HEK293T (cell line): Measurements from ENCODE around the gene MAGEH1.
"Not testable (repeated sequence)": the region's sequence is repeated elsewhere in the genome, so short reads cannot be mapped to it uniquely, and the experiment has no call there.

ENCODE experiments used
- CTCF ChIA-PET: fragments of 350-600 bp; formaldehyde crosslinking; extraction: SDS; loops from one replicate; lab custom pipeline; 2021; ENCODE audit warnings: antibody characterized with exemption, inconsistent platforms; lab: Yijun Ruan, JAX
- POLR2A ChIA-PET: fragments of 350-600 bp; formaldehyde crosslinking; extraction: SDS; loops from one replicate; lab custom pipeline; 2020; ENCODE audit warnings: antibody characterized with exemption, inconsistent platforms; lab: Yijun Ruan, JAX
- DNase-seq: peaks from one replicate; pipeline ENCODE4 v3.0.0; 2012; ENCODE audit warnings: mixed read lengths; ENCODE audit errors: extremely low spot score
- ARNT ChIP-seq: fragments of 450-650 bp; IDR thresholded peaks from 2 replicates; pipeline ENCODE4 v1.6.1; 2017; ENCODE audit warnings: mild to moderate bottlenecking
- BHLHE40 ChIP-seq: fragments of 450-650 bp; IDR thresholded peaks from 2 replicates; pipeline ENCODE4 v1.6.1; 2016; ENCODE audit warnings: mild to moderate bottlenecking, moderate library complexity, borderline replicate concordance
- CTBP1 ChIP-seq: fragments of 450-650 bp; IDR thresholded peaks from 2 replicates; pipeline ENCODE4 v1.6.1; 2016; ENCODE audit warnings: borderline replicate concordance
- ELF4 ChIP-seq: fragments of 450-650 bp; IDR thresholded peaks from 2 replicates; pipeline ENCODE4 v1.6.1; 2017; ENCODE audit warnings: antibody characterized with exemption
- FOXA1 ChIP-seq: fragments of 450-650 bp; IDR thresholded peaks from 2 replicates; pipeline ENCODE4 v1.6.1; 2016; ENCODE audit warnings: mild to moderate bottlenecking
- FOXK2 ChIP-seq: fragments of 450-650 bp; IDR thresholded peaks from 2 replicates; pipeline ENCODE4 v1.6.1; 2016; ENCODE audit warnings: mild to moderate bottlenecking
- FOXM1 ChIP-seq: fragments of 450-650 bp; IDR thresholded peaks from 2 replicates; pipeline ENCODE4 v1.6.1; 2017; ENCODE audit warnings: mild to moderate bottlenecking, borderline replicate concordance
- HDGF ChIP-seq: fragments of 450-650 bp; IDR thresholded peaks from 2 replicates; pipeline ENCODE4 v1.6.1; 2017; ENCODE audit warnings: antibody characterized with exemption, borderline replicate concordance
- L3MBTL2 ChIP-seq: fragments of 450-650 bp; conservative IDR thresholded peaks from 2 replicates; pipeline ENCODE4 v1.6.1; 2016; ENCODE audit warnings: mild to moderate bottlenecking
- LEF1 ChIP-seq: fragments of 450-650 bp; IDR thresholded peaks from 2 replicates; pipeline ENCODE4 v1.6.1; 2017; ENCODE audit warnings: mild to moderate bottlenecking, borderline replicate concordance
- NFRKB ChIP-seq: fragments of 450-650 bp; IDR thresholded peaks from 2 replicates; pipeline ENCODE4 v1.6.1; 2016; ENCODE audit warnings: mild to moderate bottlenecking, moderate library complexity
- SP1 ChIP-seq: fragments of 450-650 bp; IDR thresholded peaks from 2 replicates; pipeline ENCODE4 v1.6.1; 2017
- SUZ12 ChIP-seq: fragments of 450-650 bp; IDR thresholded peaks from 2 replicates; pipeline ENCODE4 v1.6.1; 2016; ENCODE audit warnings: mild to moderate bottlenecking
- TARDBP ChIP-seq: fragments of 450-650 bp; IDR thresholded peaks from 2 replicates; pipeline ENCODE4 v1.6.1; 2016
- ZNF384 ChIP-seq: fragments of 450-650 bp; IDR thresholded peaks from 2 replicates; pipeline ENCODE4 v1.6.1; 2016
- TF ChIP-seq, protein P1 (sequence below): fragments of 450-650 bp; IDR thresholded peaks from 2 replicates; pipeline ENCODE4 v1.6.1; 2016

MAGEH1 gene

DNA sequence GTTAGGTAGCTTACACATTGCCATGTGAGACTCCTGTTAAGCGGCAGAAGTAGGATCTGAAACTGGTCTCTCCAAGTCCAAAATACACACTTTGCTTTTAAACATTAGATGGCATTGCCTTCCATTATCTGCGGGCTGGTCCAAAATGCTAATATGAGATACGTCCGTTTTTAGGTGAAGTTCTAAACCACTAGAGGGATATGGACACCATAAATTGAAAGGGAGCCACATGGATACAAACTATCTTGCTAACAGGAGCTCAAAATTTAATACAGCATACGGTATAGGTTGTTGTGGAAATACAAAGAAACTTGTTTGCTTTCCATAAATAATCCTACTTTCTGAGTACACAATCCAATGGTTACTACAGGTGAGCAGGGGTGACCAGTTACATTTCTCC lies 13.9 kb downstream of the MAGEH1 start:
- CTCF ChIA-PET, DNase-seq, POLR2A ChIA-PET: not testable (repeated sequence)

DNA sequence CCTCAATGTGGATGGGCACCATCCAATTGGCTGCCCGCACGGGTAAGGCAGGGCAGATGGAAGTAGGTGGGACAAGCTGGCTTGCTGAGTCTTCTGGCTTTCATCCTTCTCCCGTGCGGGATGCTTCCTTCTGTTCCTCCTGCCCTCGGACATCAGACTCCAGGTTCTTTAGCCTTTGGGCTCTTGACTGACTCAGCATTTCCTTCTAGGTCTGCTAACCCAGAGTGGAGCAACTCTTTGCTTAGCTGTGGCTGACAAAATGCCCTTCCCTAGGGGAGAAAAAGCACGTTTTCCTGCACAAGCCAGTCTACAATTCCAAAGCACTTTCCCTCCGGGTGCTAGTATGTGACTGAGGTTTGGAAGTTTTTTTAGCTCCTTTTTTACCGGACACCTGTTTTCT lies 28.0 kb downstream of the MAGEH1 start:
- DNase-seq, CTCF ChIA-PET, POLR2A ChIA-PET: not testable (repeated sequence)

DNA sequence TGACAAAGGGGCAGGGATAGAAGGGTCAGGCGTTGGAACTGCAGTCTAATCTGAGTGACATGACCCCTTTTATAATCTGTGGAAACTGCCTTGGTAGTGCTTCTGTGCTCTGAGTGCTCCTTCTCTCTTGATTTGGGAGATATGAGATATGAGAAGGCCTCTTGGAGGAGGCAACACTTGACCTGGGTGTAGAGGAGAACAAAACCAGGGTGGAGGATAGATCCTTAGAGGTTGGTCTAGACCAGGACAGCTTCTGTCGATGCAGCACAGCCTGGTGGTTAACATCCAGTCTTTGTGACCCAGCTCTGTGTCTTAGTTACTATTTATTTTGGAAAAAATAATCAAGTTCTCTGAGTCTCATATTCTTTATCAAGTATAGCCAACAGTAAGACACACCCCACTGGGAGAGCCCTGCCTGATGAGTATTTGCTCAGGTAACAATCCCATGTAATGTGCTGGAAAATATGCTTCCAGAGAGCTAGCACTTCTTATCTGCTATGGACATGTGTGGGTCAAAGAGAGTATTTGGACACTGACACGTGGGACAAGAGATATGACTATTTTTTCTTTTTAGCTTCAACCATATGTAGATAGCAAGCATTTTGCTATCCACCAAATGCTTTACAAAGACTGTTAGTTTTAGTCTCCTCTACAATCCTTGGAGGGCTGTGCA lies 28.6 kb downstream of the MAGEH1 start:
- no peak for TF ChIP-seq SUZ12
- TF ChIP-seq, protein P1, sequence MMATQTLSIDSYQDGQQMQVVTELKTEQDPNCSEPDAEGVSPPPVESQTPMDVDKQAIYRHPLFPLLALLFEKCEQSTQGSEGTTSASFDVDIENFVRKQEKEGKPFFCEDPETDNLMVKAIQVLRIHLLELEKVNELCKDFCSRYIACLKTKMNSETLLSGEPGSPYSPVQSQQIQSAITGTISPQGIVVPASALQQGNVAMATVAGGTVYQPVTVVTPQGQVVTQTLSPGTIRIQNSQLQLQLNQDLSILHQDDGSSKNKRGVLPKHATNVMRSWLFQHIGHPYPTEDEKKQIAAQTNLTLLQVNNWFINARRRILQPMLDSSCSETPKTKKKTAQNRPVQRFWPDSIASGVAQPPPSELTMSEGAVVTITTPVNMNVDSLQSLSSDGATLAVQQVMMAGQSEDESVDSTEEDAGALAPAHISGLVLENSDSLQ: no peak
- no peak for TF ChIP-seq L3MBTL2
- no peak for TF ChIP-seq ELF4
- no peak for TF ChIP-seq HDGF
- TF ChIP-seq ARNT: no peak
- TF ChIP-seq SP1: no peak
- CTCF ChIA-PET: no interaction called here
- POLR2A ChIA-PET: no interaction called here
- no peak for DNase-seq

DNA sequence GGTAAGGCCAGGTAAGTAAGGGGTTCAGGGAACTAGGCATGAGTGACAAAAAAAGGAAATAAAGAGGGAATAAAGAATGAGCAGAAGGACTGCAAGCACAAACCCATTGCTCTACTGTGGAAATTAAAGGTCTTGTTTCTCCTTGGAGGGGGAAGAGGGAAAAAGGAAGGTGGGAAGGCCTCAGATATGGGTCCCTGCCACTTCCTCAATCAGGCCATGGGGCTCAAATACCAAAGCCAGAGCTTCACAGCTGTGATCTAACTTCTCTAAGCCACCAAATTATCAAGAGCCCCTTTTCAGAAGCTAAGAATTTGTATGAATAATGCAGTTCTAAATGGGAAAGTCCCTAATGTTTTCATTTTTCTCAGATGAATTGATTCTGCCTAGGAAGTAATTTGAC lies 33.0 kb downstream of the MAGEH1 start:
- POLR2A ChIA-PET: no interaction called here

DNA sequence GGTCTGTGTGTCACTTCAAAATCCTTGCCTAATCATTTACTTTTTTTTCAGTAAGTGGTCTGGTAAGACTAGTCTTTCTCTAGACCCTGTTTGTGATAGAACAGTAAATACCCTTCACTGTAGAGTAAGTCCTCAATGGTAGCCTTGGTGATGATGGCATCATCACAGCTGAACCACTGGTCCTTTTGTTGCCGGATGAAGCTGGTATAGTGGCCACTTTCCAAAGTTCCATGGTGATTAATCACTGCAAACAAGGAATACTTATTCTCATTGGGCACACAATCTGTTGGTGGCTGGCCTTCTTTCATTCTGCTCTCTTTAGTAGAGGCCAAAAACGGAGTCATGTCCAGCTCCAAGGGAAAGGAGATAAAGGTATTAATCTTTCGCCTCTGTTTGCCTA lies 34.8 kb downstream of the MAGEH1 start:
- CTCF ChIA-PET: no interaction called here
- POLR2A ChIA-PET: no interaction called here
- TF ChIP-seq BHLHE40: no peak
- no peak for TF ChIP-seq HDGF
- no peak for TF ChIP-seq TARDBP
- TF ChIP-seq LEF1: no peak
- TF ChIP-seq, protein P1: no peak
- TF ChIP-seq FOXA1: no peak
- TF ChIP-seq NFRKB: no peak
- no peak for TF ChIP-seq SP1
- no peak for TF ChIP-seq L3MBTL2
- no peak for TF ChIP-seq SUZ12
- TF ChIP-seq ARNT: no peak
- no peak for TF ChIP-seq FOXK2
- no peak for TF ChIP-seq FOXM1
- no peak for TF ChIP-seq ELF4
- TF ChIP-seq ZNF384: no peak
- TF ChIP-seq CTBP1: no peak
- no peak for DNase-seq

More for the DNA sequence above, 33.0 kb downstream of the MAGEH1 start:
- DNase-seq: no peak
- no peak for TF ChIP-seq FOXA1
- TF ChIP-seq ARNT: no peak
- TF ChIP-seq LEF1: no peak
- TF ChIP-seq, protein P1: no peak
- no peak for TF ChIP-seq CTBP1
- no peak for TF ChIP-seq HDGF
- TF ChIP-seq BHLHE40: no peak
- TF ChIP-seq SUZ12: no peak
- no peak for TF ChIP-seq ZNF384
- no peak for TF ChIP-seq SP1
- no peak for TF ChIP-seq ELF4
- no peak for TF ChIP-seq FOXM1
- no peak for TF ChIP-seq NFRKB
- TF ChIP-seq FOXK2: no peak
- TF ChIP-seq L3MBTL2: no peak
- no peak for TF ChIP-seq TARDBP
- CTCF ChIA-PET: no interaction called here

DNA sequence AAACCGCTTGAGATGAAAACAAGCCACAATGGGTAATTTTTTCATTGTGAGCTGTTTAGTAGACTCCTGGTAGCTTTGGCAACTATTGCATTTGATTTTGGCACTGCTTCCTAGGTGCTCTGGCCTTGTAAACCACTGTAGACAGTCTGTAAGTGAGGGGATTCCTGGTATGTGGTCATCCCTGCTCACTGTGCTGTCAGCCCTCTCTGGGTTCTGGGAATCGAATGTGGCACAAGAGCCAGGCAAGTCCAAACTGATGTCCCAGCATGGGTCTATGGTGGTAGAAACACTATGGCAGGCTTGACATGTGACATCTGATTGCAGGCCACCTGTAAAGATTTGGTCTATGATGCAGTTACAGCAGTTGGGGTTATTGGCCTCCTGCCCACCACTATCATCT lies 35.2 kb downstream of the MAGEH1 start:
- no peak for DNase-seq
- POLR2A ChIA-PET: no interaction called here
- TF ChIP-seq TARDBP (no peak), CTBP1 (no peak), FOXK2 (no peak), BHLHE40 (no peak), SP1 (no peak), NFRKB (no peak), ELF4 (no peak), SUZ12 (no peak), LEF1 (no peak), ZNF384 (no peak), FOXM1 (no peak), L3MBTL2 (no peak), ARNT (no peak), FOXA1 (no peak), HDGF (no peak)
- TF ChIP-seq, protein P1: no peak
- CTCF ChIA-PET: no interaction called here
